Midbrain (tissue), 1 donor: ENCODE measurements around the gene HHIPL1.
A peak's percentile ranks its signal among the peaks of the same experiment; 100 is the strongest.
"Not testable (repeated sequence)": the region's sequence is repeated elsewhere in the genome, so short reads cannot be mapped to it uniquely, and the experiment has no call there.

Source experiments
- DNase-seq: peaks from one replicate; lab custom pipeline; 2025; lab: John Stamatoyannopoulos, UW

HHIPL1 gene

DNA sequence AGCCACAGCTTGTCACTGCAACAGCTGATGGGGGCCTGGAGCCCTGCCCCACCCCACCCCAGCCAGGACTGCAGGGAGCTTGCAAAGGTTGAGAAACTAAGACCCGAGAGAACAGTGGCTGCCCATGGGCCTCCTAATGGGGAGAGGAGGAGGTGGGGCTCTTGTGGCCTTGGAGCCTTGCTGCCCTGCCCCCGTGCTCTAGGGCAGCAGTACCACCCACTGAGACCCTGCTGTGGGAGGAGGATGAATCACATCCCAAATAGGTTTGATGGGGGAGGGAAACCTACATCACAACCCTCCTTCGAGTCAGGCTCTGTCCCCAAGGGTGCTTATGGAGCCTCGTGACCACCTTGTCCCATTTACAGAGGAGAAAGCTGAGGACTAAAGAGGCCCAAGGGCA, 15.9 kb downstream of the HHIPL1 start:
- DNase-seq: no peak

DNA sequence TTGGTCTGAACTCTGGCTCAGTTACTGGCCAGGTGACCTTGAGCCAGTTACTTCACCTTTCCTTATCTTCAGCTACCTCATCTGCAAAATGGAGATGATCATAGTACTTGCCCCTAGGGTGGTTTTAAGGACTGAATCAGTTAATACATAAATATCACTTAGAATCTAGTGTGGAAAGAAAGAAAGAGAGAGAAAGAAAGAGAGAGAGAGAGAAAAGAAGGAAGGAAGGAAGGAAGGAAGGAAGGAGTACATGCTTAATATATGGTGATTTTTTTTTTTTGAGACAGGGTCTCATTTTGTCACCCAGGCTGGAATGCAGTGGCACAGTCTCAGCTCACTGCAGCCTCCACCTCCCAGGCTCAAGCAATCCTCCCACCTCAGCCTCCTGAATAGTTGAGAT, 16.3 kb downstream of the HHIPL1 start:
- DNase-seq: not testable (repeated sequence)

DNA sequence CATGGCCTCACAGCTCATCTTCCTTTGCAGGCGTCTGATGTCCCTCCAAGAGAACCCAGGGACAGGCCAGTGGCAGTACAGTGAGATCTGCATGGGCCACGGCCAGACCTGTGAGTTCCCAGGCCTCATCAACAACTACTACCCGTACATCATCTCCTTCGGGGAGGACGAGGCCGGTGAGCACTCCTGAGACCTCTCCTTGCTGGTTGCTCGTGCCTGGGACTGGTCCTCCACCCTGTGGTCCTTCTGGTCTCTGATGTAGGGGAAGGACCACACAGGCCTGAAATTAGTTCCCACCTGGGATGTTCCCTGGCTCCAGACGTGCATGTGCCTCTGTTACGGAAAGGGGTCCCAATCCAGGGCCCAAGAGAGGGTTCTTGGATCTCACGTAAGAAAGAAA, 17.9 kb downstream of the HHIPL1 start:
- no peak for DNase-seq

DNA sequence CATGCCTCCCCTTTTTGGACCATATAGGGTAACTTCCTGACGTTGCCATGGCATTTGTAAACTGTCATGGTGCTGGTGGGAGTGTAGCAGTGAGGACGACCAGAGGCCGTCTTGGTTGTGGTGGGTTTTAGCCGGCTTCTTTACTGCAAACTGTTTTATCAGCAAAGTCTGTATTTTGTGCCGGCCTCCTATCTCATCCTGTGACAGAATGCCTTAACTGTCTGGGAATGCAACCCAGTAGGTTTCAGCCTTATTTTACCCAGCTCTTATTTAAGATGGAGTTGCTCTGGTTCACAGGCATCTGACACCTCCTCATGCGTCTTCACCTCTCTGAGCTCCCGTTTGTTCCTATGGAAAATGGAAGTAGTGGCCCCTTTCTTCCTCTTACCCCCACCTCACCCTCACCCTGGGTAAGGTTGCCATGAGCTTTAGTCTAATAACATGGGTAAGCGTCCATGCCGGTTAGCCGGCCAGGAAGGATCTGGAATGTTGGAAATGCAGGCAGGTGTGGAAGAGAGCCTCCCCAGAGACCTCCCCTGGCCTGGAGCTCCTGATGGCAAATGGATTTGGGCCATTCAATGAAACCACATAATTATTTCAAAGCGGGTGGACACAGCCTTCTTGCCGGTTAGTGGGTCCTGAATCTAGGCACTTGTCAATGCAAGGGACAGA, 18.6 kb downstream of the HHIPL1 start:
- DNase-seq: no peak

DNA sequence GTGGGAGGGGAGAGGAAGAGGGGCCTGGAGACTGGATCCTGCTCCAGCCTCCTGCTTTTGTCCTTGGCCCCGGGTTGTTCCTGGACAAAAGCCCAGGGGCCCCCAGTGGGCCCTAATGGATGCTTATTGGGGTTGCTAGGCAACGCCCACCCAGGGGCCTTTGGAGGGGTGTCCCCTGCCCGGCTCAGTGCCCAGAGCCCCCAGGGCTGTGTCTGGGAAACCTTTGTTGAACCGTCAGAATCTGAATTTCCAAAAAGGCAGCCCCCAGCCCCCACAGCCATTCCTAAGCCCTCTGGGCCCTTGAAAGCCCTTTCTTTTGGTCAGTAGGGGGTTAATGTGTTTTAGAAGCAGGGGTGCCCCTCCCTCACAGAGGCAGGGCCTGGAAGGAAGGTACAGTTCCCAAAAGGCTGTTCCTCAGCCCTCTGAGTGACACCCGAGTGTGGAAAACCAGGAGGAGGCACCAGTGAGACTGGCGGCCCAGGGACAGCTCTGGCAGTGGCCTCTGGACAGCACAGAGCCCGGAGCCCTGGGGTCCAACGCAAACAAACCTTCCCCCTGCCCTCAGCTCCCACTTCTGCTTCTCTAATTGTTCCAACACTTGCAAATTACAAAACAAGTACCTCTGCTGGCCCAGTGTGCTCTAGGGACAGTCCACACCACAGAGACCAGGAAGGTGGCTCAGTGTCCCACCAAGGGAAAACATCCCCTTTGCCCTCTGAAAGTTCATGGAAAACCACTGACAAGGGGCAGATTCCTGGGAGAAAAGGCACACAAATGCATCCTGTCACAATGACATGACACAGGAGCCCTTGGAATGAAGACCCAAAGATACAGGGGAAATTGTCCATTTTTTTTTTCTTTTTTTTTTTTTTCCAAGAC, 19.4 kb downstream of the HHIPL1 start:
- DNase-seq: no peak

DNA sequence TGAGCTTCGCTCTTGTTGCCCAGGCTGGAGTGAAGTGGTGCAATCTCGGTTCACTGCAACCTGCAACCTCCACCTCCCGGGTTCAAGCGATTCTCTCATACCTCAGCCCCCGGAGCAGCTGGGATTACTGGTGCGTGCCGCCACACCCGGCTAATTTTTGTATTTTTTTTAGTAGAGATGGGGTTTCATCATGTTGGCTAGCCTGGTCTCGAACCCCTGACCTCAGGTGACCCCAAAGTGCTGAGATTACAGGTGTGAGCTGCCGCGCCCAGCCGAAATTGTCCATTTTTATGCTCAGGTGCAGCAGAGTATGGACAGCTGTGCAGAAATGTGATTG, 20.0 kb downstream of the HHIPL1 start:
- DNase-seq: no peak

DNA sequence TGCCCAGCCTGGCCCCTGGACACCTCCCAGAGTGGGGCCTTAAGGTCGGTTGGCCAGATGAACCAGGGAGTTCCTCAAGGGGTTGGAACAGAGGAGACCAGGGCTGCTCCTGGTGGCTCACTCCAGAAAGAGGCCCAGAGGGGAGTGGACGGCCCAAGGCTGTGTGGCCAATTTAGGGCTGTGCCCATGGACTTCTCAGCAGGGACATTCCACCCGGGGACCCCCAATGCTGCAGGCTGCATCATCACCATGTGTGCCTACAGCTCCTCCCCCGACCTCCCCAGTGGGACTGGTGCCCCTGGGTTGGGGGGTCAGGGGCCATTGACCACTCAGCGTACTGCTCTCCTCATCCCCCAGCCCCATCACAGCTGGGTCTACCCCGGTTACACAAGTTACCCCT, 21.6 kb downstream of the HHIPL1 start:
- no peak for DNase-seq

DNA sequence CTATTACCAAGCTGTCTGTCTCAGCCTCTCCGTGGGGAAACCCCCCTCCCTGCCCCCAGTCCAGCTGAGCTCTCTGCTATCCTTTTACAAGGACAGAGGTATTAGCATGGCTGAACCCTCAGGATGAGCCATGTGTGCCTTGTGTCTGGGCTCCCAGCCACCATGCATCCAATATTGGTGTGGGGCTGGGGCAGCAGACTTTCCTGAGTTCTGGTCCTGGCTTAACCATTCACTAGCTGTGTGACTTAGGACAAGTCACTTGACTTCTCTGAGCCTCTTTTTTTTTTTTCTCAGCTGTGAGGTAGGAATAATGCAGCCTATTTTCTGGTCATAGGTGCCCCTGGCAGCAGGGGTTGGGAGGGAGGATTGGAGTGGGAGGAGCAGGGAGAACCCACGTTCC, 22.1 kb downstream of the HHIPL1 start:
- no peak for DNase-seq

DNA sequence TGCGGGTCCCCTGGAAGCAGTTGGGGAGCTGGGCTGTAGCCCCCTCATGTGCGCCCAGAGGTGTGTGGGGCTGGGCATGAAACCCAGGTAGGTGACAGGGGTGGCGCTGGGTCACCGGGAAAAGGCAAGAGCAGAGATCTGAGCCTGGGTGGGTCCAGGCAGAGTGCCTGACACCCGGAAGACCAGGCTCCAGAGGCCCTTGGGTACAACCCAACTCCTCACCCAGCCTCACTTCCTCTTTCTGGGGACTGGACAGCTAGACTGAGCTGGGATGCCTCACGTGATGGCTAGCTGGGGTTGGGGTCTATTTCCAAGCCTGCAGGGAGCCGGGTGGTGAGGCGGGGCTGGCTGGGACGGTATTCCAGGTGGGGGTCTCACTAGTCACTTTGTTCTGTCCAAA, 22.9 kb downstream of the HHIPL1 start:
- DNase-seq: no peak

DNA sequence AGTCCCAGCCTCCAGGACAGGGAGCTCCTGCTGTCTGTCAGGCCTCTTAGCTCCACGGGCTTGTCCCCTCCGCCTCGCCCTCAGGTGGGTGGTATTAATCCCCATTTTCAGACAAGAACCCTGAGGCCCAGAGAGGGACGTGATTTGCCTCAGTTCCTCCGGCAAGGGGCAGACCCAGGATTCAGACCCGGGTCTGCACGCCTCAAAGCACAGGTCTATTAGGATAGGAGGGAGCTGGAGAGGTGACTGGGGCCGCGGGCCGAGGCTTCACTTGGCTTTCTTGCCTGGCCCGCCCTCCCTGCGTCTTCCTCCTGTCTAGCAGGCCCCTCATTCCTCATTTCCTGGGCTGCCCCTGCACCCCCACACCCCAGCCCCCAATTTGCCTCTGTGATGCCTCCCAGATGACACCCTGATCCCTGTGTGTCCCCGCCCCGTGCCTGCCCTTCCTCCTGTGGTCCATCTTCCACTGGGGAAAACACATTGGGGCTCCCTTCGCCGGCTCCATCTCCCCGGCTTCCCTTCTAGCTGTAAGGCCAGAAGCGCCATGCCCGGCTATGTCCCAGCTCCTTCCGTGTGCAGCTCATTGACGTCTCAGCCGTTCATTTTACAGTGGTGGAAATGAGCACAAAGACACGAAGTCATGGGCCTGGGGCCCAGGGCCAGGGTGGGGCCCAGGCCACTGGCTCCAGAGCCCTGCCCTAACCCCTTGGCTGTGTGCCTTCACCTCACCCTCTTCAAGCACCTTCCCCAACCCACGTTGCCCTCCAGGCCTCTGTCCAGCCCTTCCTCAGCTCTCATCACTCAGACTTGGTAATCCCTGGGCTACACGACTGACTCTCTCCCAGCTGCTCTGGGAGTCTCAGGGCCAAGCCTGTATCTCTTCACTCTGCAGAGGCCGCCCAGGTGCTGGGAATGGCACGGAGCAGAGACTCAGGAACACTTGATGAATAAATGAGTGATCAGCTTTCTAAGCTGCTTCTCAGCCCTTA, 23.7 kb downstream of the HHIPL1 start:
- no peak for DNase-seq

DNA sequence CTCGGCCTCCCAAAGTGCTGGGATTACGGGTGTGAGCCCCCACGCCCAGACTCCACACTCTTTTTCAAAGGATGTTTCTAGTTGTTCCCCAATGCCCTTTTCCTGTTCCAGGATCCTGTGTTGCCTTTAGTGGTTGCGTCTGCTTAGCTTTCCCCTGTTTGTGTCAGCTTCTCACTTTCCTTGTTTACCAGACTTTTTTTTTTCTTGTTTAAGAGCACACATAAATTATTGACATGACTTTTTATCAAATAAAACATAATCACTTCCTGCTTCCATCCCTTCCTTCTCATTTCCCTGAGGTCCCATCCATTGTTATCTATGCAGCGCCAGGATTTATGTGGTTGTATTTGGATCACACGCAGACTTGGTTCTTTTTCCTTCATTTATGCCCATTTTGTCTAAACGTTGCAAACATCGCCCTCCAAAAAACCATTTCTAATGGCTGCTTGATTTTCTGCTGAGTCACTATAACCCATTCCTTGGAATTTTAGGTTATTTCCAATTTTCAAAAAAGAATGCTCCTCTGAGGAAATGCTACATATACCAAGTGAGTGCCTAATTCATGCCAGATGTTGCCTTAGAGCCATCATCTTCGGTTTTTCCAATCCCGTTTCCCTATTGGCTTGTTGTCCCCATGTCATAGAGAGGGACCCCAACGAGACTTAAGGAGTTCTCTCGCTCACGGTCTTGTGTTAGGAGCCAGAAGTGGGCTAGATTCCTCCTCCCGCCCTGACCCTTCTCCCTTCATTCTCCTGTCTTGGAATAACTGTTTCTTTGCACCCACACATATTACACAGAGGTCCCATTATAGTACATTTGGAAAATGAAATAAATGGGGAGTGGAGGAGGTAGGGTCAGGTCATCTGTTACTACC, 25.7 kb downstream of the HHIPL1 start:
- DNase-seq: no peak

DNA sequence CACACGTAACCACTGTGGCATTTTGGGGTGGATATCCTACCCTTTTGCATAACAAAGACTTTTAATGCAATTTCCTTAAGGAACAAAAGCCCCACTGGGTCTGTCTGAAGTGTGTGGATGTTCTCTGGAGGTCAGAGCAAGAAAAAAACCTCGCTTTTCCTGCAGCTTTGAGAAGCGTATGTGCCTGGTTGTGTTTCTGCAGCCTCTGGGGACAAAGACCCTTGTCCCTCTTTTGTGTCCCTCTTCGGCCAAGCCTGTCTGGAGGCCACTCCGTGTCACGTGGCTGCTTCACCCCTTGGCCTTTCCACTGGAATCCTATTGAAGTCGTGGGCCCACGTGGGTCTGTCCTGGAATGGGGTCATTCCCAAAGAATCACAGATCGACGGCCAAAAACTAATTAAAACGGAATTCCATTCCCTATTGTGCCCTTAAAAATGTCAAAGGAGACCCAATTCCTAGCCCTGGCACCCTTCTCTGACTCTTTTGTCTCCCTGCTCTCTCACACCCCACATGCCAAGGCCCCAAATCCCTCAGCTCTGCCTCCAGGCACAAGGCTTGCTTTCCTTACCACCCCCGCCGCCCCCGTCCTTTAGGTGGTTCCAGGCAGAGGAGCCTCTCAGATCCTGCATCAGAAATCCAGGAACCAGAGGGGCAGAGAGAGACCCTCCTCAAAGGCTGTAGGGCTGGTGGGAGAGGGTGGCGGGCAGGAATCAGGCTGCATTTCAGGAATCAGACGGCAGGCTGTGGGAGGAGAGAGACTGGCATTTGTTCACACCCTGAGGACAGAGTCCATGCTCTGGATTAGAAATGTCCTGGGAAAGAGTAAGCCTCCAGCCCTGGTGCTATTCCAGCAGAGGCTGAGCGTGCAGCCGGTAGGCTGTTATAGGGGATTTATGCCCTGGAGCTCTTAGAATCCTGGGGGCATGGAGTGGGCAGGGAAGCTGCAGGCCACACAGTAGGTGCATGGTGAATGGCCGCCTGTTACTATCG, 26.6 kb downstream of the HHIPL1 start:
- DNase-seq: peak; percentile 64

DNA sequence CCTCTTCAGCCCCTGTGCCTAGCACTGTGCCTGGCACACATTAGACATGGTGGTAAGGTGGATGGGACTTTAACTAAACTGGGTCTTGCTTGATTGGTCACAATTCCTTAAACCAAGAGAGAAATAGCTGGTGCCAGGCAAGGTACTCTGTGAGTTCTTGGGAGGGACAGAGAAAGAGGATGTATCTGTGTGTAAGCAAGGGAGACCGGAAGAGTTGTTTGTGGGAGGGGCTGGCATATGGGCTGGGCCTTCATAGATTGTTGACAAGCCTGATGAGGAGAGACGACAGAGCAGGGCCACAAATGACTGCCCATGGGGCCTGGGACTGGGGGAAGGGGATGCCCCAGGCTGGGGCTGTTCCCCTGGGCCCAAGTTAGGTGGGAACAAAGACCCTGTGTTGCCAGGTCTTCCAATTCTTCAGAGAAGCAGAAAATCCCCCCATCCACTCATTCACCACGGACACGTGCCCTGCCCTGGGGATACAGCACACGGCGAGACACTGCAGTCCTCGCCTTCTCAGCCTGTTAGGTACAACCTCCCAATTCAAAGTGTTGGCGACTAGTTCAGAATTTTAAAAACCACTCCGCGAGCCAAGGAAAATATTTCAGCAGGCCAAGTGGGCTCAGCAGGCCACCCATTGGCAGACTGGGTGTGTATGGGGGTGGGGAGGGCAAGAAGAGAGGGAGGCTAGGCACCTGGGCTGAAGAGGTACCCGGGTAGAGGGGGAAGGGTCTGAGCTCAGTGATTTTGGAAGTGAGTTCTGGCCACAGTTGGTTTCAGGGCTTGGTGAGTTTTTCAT, 27.8 kb downstream of the HHIPL1 start:
- DNase-seq: no peak

DNA sequence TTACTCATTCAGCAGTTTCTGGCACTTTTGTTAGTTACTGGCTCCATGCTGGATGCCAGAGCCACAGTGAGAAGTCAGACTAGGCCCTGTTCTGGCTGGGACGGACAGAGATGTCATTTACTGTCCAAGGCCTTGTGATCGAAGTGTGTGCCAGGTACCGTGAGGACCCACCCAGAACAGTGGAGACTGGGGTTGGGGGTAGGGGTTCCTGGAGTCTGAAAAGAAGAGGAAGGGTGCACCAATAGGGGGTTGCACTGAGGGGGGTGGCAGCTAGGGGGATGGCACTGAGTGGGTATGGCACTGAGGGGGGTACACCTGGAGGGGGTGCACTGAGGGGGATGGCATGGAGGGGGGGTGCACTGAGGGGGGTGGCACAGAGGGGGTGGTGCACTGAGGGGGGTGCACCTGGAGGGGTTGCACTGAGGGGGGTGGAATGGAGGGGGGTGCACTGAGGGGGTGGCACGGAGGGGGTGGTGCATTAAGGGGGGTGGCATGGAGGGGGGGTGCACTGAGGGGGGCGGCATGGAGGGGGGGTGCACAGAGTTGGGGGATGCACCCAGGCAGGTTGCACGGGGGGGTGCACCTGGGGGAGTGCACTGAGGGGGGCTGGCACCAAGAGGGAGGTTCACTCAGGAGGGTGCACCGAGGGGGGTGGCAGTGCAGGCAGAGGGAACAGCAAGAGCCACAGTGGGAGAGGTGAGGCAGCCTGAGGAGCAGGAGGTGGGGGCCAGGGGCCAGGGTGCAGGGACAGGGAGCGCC, 28.6 kb downstream of the HHIPL1 start:
- DNase-seq: no peak

DNA sequence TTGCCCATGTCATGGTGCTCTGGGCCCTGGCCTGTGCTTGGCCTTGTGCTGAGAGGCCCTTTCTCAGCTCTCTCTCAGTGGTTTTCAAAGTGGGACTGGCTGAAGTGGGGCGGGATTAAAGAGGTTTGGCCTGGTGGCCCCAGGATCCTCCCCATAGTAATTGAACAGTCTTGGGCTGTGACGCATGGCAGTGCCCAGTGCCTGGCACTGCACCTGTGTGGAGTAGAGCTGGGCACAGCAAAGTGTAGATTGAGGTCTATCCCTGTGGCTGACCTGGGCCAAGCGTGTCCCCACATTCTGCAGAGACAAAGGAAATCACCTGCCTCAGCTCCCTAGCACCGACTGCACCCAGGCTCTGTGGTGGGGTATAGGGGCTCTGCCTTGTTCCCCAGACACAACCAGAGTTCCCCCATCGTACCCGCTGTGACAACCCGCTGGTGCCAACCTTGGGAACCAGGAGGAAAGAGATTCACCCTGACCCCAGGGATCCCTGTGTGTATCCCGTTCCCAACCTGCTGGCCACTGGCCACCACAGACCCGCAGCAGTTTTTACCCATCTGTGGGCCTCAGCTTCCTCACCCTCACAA, 29.2 kb downstream of the HHIPL1 start:
- DNase-seq: no peak

DNA sequence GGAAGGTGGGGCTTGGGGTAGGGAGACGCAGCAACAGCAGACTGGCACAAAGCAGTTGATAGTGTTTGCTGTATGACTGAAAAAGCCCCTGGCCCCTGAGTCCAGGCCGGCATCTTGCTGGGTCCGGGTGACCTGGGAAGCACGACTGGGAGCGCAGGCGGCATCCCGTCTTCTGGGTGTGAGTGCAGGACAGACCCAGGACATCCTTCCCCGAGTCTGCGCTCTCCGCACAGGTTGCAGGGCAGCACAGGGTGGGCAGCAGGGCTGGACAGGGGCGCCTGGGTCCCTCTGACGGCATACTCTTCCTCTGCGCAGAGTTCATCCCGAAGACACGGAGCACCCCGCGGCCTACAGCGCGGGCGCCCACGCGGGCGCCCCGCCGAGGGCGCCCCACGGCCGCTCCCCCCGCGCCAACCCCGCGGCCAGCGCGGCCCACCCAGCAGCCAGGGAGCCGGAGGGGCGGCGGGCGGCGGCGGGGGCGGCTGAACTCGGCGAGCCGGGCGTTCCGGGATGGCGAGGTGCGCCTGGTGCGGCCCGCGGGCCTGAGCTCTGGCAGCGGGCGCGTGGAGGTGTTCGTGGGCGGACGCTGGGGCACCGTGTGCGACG, 29.9 kb downstream of the HHIPL1 start:
- no peak for DNase-seq

DNA sequence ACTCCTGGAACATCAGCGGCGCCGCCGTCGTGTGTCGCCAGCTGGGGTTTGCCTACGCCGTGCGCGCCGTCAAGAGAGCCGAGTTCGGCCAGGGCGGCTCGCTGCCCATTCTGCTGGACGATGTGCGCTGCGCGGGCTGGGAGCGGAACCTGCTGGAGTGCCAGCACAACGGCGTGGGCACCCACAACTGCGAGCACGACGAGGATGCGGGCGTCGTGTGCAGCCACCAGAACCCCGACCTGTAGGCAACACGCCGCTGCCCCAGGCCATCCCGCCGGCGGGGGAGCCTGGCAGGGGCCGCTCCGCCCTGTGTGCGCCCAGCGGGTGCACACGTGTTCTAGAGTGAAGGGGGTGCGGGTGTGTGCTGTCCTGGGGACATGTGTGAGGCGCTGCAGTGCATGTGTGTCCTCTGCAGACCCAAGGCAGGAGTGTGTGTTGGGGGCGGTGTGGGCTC, 30.5 kb downstream of the HHIPL1 start:
- DNase-seq: no peak

DNA sequence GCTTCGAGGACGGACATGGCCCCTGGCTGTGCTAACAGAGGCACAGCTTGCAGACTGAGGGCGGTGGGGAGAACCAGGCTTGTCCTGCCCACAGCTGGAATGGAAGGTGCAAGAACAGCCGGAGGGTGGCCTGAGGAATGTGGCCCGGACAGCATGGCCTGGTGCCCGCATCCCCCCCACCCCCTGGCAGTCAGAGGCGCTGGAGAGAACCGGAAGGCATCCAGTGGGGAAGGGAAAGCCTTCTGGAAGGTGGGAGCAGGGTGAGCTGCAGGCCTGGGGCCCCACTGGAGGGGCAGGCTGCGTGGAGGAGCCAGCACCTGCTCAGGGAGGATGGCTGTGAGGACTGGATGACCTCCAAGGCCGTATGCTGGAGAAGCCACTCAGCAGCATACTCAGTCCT, 31.0 kb downstream of the HHIPL1 start:
- DNase-seq: no peak
